Stimulated activated CD4-positive, alpha-beta T cell treated with anti-CD3 and anti-CD28 coated beads, TNF-alpha, amount 100 ng/mL, for 4 hours (primary cell): Measurements from ENCODE around the gene CNTN2.

Experiments used
- DNase-seq, 3 experiments: peaks; one replicate each; pipeline ENCODE4 v3.0.0-alpha.2; 2020; ENCODE audit warnings: low read depth in 3 of 3

The CNTN2 gene

DNA sequence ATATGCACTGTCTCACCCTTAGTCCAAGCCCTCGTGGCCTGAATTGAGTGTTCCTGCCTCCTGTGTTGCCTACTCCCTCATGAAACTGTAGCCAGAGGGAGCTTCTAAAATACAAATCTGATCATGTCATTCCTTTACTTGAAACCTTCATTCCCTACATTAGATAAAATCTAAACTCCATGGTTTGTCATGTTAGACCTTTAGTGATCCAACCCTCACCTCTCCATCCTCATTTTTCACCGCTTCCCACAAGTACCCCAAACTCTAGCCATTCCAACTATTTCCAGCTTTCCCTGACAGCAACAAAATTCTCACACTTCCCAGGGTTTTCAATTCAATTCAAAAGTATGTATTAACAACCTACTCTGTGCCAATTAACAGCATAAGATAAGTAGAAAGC, 18.3 kb upstream of the CNTN2 start:
- DNase-seq: no peak

DNA sequence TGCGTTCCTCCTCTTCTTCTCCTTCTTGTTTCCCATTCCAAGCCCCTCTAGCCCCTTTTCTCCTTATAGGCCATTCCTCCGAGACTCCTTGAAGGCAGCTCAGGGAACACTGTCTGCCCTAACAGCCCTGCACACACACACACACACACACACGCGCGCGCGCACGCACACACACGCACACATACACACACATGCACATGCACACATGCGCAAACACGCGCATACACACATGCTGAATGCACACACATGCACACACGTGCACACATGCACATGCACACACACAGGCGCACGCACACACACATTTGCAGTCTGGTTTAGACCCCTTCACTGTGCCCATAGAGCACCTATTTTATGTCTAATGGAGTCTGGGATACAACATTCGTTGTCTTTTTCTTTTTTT, 17.8 kb upstream of the CNTN2 start:
- no peak for DNase-seq

DNA sequence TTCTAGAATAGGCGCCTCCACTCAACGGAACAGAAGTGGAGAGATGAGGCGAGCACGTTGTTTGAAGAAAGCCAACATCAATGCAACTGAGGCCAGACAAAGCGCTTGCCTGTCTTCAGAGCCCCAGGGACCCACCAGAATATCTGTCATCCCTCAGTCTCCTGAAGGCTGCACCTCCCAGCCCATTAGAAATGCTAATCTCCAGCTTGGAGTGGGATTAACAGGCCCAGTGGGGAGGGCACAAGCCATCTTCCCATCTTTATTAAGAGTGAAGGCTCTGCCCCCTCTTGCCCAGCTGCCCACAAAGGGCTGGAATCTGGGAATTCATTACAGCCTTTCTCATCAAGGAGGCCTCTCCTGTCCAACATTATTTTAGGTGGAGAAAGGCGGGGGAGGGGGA, 16.8 kb upstream of the CNTN2 start:
- DNase-seq: no peak

DNA sequence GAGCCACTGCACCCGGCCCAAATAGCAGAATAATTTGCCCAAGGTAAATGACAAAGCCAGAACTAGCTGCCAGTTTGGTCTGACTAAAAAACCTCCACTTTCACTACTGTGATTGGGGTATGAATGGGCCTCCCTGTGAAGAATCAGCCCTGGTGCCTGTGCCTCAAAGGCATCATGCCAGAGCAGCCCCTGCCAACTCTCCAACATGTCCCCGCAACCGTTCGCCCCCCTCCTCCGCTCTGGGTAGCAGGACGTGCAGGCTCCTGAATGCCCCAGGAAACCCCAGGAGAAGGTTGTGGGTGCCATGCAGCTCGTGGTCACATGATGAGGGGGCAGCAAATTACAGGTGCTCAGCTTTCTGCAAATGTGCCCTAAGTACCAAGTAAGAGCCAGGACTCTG, 14.6 kb upstream of the CNTN2 start:
- DNase-seq: no peak

DNA sequence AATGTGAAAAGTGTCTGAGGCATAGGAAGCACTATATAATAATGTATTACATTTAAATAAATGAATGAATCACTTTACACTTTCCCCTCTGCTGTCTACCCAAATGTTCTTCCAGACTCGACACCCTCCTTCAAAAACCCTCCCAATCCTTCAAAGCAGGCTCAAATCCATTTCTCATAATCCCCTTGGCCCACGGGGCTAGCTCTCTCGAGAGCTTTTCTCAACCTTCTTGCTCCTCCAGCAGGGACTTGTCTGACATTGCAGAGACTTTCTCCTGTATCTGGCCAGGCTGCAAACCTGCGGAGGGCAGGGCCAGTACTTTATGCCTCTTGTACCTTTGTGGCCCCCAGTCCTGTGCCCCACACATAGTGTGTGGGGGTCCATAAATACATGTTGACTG, 14.1 kb upstream of the CNTN2 start:
- no peak for DNase-seq

GRCh38 chr1:205030241-205030640, 12.8 kb upstream of the CNTN2 start:
- DNase-seq: no peak

- no peak for DNase-seq
These were observed 12.1 kb upstream of the CNTN2 start for GRCh38 chr1:205030896-205031295.

DNA sequence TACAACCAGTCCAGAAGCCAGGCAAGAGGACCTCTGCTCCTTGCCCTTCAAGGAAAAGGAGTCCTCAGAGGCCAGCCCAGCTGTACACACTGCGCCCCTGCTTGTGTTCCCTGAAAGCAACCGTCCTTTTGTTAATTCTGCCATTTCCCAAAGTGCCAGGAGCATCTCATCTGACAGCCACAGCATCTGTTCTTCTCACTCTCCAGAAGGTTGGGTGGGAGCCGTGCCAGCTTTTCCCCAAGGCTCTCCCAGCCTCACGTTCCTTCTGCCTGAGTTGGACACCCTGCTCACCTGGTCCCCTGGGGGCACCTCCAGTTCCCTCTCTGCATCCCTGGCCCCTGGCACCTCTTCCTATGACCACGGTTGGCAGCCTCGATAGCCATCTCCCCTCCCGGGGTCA, 10.5 kb upstream of the CNTN2 start:
- DNase-seq: no peak

DNA sequence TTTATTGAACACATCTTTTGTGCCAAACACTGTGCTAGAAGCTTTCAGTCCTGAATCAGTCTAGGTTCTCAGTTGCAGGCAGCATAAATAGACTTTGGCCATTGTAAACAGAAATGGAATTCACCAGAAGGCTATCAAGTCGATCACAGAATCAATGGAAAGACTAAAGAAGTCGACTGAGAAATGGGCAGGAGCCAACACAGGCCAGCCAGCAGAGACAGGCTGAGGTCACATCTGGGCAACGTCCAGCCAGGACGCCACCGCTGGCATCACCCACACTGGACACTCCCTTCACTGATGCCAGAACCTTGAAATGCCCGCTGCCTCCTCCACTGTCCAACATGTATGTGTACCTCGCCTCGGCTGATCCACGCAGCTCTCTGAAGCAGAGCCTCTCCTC, 5.5 kb upstream of the CNTN2 start:
- DNase-seq: no peak

DNA sequence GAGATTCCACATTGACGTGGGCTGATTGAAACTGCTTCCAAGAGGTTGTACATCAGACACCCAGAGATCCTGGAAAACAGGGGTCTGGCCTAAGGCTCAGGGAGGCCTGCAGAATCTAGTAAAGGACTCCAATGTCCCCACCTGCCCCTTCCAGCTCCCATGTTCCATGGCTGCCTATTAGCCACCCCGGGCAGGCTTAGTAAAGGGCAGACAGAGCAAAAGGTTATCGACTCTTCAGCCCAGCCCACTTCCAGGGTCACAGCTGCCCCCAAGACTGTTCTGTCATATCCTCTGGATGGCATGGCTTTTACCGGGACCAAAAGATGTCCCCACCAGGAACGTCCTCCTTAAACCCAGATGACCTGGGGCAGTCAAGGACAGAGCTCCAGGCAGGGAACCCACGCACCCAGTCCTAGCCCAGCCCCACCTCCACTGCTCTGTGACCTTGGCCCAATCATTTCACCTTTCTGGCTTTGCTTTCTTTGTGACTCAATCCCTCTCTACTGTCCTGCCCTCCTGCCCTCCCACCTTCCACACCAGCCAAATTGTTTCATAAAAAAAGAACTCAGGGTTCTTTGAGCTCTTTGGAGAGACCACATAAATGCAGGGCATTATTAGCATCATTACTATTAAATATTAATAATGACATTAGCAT, 4.8 kb upstream of the CNTN2 start:
- no peak for DNase-seq

- DNase-seq: no peak
These were observed 1.9 kb upstream of the CNTN2 start for GRCh38 chr1:205041001-205041715.

- DNase-seq: no peak
These were observed 758 bp upstream of the CNTN2 start for GRCh38 chr1:205041998-205042910.

DNA sequence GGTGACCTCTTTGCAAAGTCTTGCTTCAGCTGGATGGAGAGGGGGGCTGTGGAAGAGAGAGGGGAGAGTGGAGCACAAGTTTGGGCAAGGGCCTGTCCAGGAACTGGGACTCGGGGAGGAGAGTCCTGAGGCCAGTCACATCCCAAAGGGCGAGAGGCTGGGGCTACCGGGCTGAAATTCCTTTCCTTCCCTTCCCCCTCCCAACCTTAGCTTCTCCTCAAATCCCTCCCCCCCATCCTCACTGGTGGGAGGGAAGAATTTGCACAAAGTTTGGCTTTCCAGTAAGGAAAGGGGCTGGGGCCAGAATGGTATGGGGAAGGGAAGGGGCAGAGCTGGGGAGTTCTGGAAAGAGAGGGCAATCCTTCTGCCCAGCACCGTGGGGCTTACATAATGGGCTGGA, 854 bp downstream of the CNTN2 start:
- DNase-seq: no peak

DNA sequence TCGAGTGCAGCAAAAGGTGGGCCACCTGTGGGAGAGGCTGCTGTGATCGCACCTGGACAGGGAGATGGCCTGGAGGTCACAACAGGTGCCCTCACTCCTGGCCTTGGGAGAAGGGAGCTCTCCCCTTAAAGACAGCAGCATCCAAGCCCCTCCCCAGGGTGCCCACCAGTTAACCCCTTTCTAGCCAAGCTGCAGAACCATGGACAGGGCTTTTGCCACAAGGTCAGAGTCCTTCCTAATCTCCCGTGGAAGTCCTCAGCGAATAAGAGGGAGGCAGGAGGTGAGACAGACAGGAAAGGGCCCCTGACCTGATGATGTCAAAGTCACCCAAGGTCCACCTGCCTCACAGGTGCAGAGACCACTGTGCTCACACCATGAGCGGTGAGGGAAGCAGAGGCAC, 1.7 kb downstream of the CNTN2 start:
- no peak for DNase-seq

DNA sequence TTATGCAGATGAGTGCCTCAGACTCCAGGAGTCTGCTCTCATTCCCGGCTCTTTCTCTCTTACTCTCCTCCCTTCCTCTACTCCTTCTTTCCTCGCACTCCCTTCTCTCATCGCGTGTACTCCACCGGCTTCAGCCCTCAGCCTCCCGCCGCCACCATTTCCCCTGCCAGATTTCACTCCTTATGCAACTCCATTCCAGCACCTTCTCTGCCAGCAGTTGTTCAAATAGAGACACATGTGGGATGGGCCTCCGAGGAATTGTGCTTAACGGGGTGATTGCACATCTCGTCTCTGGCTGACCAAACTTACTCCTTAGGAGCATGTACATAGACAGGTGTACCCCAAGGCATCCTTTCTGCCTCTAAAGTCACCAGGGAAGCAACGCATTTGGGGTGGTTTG, 2.1 kb downstream of the CNTN2 start:
- DNase-seq: no peak

- DNase-seq: no peak
These were observed 3.9 kb downstream of the CNTN2 start for GRCh38 chr1:205046870-205047269.

GRCh38 chr1:205047764-205048231, 4.8 kb downstream of the CNTN2 start:
- no peak for DNase-seq

- DNase-seq: no peak
These were observed 5.4 kb downstream of the CNTN2 start for GRCh38 chr1:205048382-205048781.

DNA sequence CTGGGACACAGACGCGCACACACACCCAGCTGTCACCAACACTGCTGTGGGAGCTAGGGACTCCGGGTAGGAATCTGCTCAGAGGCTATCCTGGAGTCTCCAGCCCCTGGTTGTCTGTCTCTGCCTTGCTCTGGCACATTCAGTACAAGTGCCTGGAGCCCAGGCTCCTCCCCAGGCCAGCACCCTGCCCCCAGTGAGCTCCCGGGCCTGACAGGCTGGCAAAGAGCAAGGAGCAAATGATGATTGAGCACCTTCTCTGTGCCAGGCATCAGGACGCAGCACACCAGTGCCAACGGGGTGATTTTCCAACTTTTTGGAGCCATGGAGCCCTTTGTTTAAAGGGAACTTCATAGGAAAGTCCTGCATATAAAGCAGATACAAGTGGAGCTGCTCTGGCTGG, 6.5 kb downstream of the CNTN2 start:
- no peak for DNase-seq

- no peak for DNase-seq
These were observed 9.7 kb downstream of the CNTN2 start for GRCh38 chr1:205052690-205053089.

- no peak for DNase-seq
These were observed 10.3 kb downstream of the CNTN2 start for GRCh38 chr1:205053296-205053695.

- no peak for DNase-seq
These were observed 11.0 kb downstream of the CNTN2 start for GRCh38 chr1:205054013-205054412.

- no peak for DNase-seq
These were observed 13.2 kb downstream of the CNTN2 start for GRCh38 chr1:205056188-205056611.
